ENCODE data around the gene SBF2. TPM values are rescaled to one million over a fixed set of nuclear protein-coding genes. Genes with fewer than 3 reads are reported as not detected.

The SBF2 gene
- polyA plus RNA-seq, 1 donor (not counting 4 experiments of a cell fraction or from before 2014, with no cell fraction given), result 24.5 TPM

GRCh38 chr11:10333490-10333889 is 39.5 kb upstream of the SBF2 start:
- FAIRE-seq (no peak), DNase-seq (ENCODE audit: low read depth, low spot score) (no peak)
- dilution Hi-C loops (cut with MboI; ENCODE audit: extremely low pct_ligation_motif_present, low sequenced_read_pairs), result no loop called here
- TF ChIP-seq EZH2 (IDR thresholded peaks at IDR 0.05; ENCODE audit: low read length), result no peak
- no peak for TF ChIP-seq CTCF (optimal IDR thresholded peaks at IDR 0.05 in 1 of 3, IDR thresholded peaks at IDR 0.05 in 1 of 3, conservative IDR thresholded peaks at IDR 0.05 in 1 of 3; ENCODE audit: extremely low read depth in 1 of 3, insufficient read depth in 2 of 3, low read length in 3 of 3)
- H3K79me2 ChIP-seq (ENCODE audit: control insufficient read depth, insufficient read depth, low read length), result no peaks in the 10 kb centered on the region
- H3K27ac ChIP-seq (ENCODE audit: control insufficient read depth, insufficient read depth, low read length), result no peak overlapping the region
- no peaks in the 10 kb centered on the region for H3K27me3 ChIP-seq (ENCODE audit: control insufficient read depth, extremely low read depth, insufficient read depth, low read length)
- no peak overlapping the region for H3K4me3 ChIP-seq (ENCODE audit: control insufficient read depth in 2 of 3, extremely low read depth in 1 of 3, insufficient read depth in 2 of 3, low read depth in 1 of 3, low read length in 3 of 3)
- H3K4me2 ChIP-seq (ENCODE audit: control insufficient read depth, extremely low read depth, insufficient read depth, low read depth, low read length), result no peak overlapping the region
- H3K9me3 ChIP-seq (ENCODE audit: control insufficient read depth, low read depth, low read length), result no peaks in the 10 kb centered on the region
- H3K4me1 ChIP-seq (ENCODE audit: control insufficient read depth, extremely low read depth, insufficient read depth, low read length), result peaks cover 15% of the 10 kb centered on the region
- no peak overlapping the region for H2AFZ ChIP-seq (ENCODE audit: control insufficient read depth, low read length)
- no peaks in the 10 kb centered on the region for H3K36me3 ChIP-seq (ENCODE audit: control insufficient read depth in 2 of 2, extremely low read depth in 1 of 2, insufficient read depth in 2 of 2, low read length in 2 of 2)
- no peaks in the 10 kb centered on the region for H4K20me1 ChIP-seq (ENCODE audit: control insufficient read depth, extremely low read depth, insufficient read depth, low read length)
- no peak overlapping the region for H3K9ac ChIP-seq (ENCODE audit: control insufficient read depth, extremely low read depth, insufficient read depth, low read length)
- H3K9me1 ChIP-seq (ENCODE audit: control insufficient read depth, extremely low read depth, insufficient read depth, low read length), result no peaks in the 10 kb centered on the region

- H3K9me1 ChIP-seq (ENCODE audit: control insufficient read depth, extremely low read depth, insufficient read depth, low read length), result no peaks in the 10 kb centered on the region
- no peaks in the 10 kb centered on the region for H3K79me2 ChIP-seq (ENCODE audit: control insufficient read depth, insufficient read depth, low read length)
- FAIRE-seq, result no peak
- H3K27me3 ChIP-seq (ENCODE audit: control insufficient read depth, extremely low read depth, insufficient read depth, low read length), result no peaks in the 10 kb centered on the region
- H3K27ac ChIP-seq (ENCODE audit: control insufficient read depth, insufficient read depth, low read length), result no peak overlapping the region
- DNase-seq (ENCODE audit: low read depth, low spot score), result no peak
- H4K20me1 ChIP-seq (ENCODE audit: control insufficient read depth, extremely low read depth, insufficient read depth, low read length), result no peaks in the 10 kb centered on the region
- no peak overlapping the region for H3K4me3 ChIP-seq (ENCODE audit: control insufficient read depth in 2 of 3, extremely low read depth in 1 of 3, insufficient read depth in 2 of 3, low read depth in 1 of 3, low read length in 3 of 3)
- no peak overlapping the region for H3K4me2 ChIP-seq (ENCODE audit: control insufficient read depth, extremely low read depth, insufficient read depth, low read depth, low read length)
- no peak for TF ChIP-seq EZH2 (IDR thresholded peaks at IDR 0.05; ENCODE audit: low read length)
- no peak for TF ChIP-seq CTCF (optimal IDR thresholded peaks at IDR 0.05 in 1 of 3, IDR thresholded peaks at IDR 0.05 in 1 of 3, conservative IDR thresholded peaks at IDR 0.05 in 1 of 3; ENCODE audit: extremely low read depth in 1 of 3, insufficient read depth in 2 of 3, low read length in 3 of 3)
- peaks cover 18% of the 10 kb centered on the region for H3K4me1 ChIP-seq (ENCODE audit: control insufficient read depth, extremely low read depth, insufficient read depth, low read length)
- H3K9me3 ChIP-seq (ENCODE audit: control insufficient read depth, low read depth, low read length), result no peaks in the 10 kb centered on the region
- no peak overlapping the region for H3K9ac ChIP-seq (ENCODE audit: control insufficient read depth, extremely low read depth, insufficient read depth, low read length)
- dilution Hi-C loops (cut with MboI; ENCODE audit: extremely low pct_ligation_motif_present, low sequenced_read_pairs), result no loop called here
- H3K36me3 ChIP-seq (ENCODE audit: control insufficient read depth in 2 of 2, extremely low read depth in 1 of 2, insufficient read depth in 2 of 2, low read length in 2 of 2), result no peaks in the 10 kb centered on the region
- H2AFZ ChIP-seq (ENCODE audit: control insufficient read depth, low read length), result no peak overlapping the region
These were observed 37.7 kb upstream of the SBF2 start for GRCh38 chr11:10331548-10332289.

Data from keratinocyte (primary cell).